Progenitor cell of endocrine pancreas (in vitro differentiated cells): ENCODE results near the gene LLGL2. TPM values are rescaled to one million over a fixed set of nuclear protein-coding genes. Genes with fewer than 3 reads are reported as not detected.

Experiments used
- DNase-seq: peaks from one replicate; pipeline ENCODE4 v3.0.0; 2021; ENCODE audit warnings: low spot score; ENCODE audit not compliant: unreplicated experiment
- H3K27ac Mint-ChIP-seq: 2 replicates; pipeline ENCODE4 v1.8.0; 2021; ENCODE audit warnings: mild to moderate bottlenecking, moderate library complexity, mixed read lengths
- H3K27me3 Mint-ChIP-seq: 2 replicates; pipeline ENCODE4 v1.8.0; 2021; ENCODE audit warnings: mixed read lengths
- H3K36me3 Mint-ChIP-seq: 2 replicates; pipeline ENCODE4 v1.8.0; 2022; ENCODE audit warnings: mixed read lengths; ENCODE audit not compliant: insufficient read depth
- H3K4me1 Mint-ChIP-seq: 2 replicates; pipeline ENCODE4 v1.8.0; 2021; ENCODE audit warnings: low read depth, mixed read lengths
- H3K4me3 Mint-ChIP-seq: 2 replicates; pipeline ENCODE4 v1.8.0; 2021; ENCODE audit warnings: low read depth, mild to moderate bottlenecking, moderate library complexity, mixed read lengths
- H3K9me3 Mint-ChIP-seq: 2 replicates; pipeline ENCODE4 v1.8.0; 2021; ENCODE audit warnings: low read depth, mixed read lengths
- CTCF ChIP-seq: fragments of 200-600 bp; sonication (generic); IDR thresholded peaks from one replicate; pipeline ENCODE4 v1.5.0; 2021; ENCODE audit warnings: antibody characterized with exemption, mild to moderate bottlenecking; ENCODE audit not compliant: unreplicated experiment
- total RNA-seq: library from RNA; stranded (reverse); gene quantifications from 2 replicates; pipeline ENCODE4 v1.2.1, GENCODE V29; 2021

The LLGL2 gene
- total RNA-seq, 1 donor from 2014 or later, result 235 TPM

- no peak overlapping the region for H3K27ac Mint-ChIP-seq
- no peaks in the 10 kb centered on the region for H3K27me3 Mint-ChIP-seq
- no peaks in the 10 kb centered on the region for H3K4me1 Mint-ChIP-seq
- TF ChIP-seq CTCF, result no peak
- no peak for DNase-seq
- peaks cover 6% of the 10 kb centered on the region for H3K36me3 Mint-ChIP-seq
- no peaks in the 10 kb centered on the region for H3K9me3 Mint-ChIP-seq
- H3K4me3 Mint-ChIP-seq, result no peak overlapping the region
Observed at GRCh38 chr17:75486151-75486550, 39.3 kb upstream of the LLGL2 start.

- H3K4me1 Mint-ChIP-seq, result no peaks in the 10 kb centered on the region
- no peaks in the 10 kb centered on the region for H3K27me3 Mint-ChIP-seq
- H3K9me3 Mint-ChIP-seq, result no peaks in the 10 kb centered on the region
- peak overlapping the region; percentile 85 for H3K27ac Mint-ChIP-seq
- TF ChIP-seq CTCF, result no peak
- H3K4me3 Mint-ChIP-seq, result no peak overlapping the region
- peaks cover 6% of the 10 kb centered on the region for H3K36me3 Mint-ChIP-seq
- no peak for DNase-seq
Observed at GRCh38 chr17:75486951-75487350, 38.5 kb upstream of the LLGL2 start.

GRCh38 chr17:75487351-75488070 lies 38.0 kb upstream of the LLGL2 start:
- no peak for DNase-seq
- Mint-ChIP-seq H3K36me3 (peaks cover 6% of the 10 kb centered on the region), H3K4me3 (no peak overlapping the region), H3K27ac (peak overlapping the region; percentile 85), H3K9me3 (no peaks in the 10 kb centered on the region), H3K27me3 (no peaks in the 10 kb centered on the region), H3K4me1 (no peaks in the 10 kb centered on the region)
- no peak for TF ChIP-seq CTCF

GRCh38 chr17:75488693-75489510 lies 36.6 kb upstream of the LLGL2 start:
- Mint-ChIP-seq H3K36me3 (peaks cover 1% of the 10 kb centered on the region), H3K27ac (no peak overlapping the region), H3K4me1 (no peaks in the 10 kb centered on the region), H3K4me3 (no peak overlapping the region), H3K9me3 (no peaks in the 10 kb centered on the region), H3K27me3 (no peaks in the 10 kb centered on the region)
- DNase-seq, result no peak
- TF ChIP-seq CTCF, result no peak

GRCh38 chr17:75489511-75489955 lies 36.0 kb upstream of the LLGL2 start:
- H3K4me3 Mint-ChIP-seq, result no peak overlapping the region

More at GRCh38 chr17:75489511-75489955, 36.0 kb upstream of the LLGL2 start:
- Mint-ChIP-seq H3K27ac (no peak overlapping the region), H3K36me3 (peaks cover 1% of the 10 kb centered on the region), H3K9me3 (no peaks in the 10 kb centered on the region), H3K4me1 (no peaks in the 10 kb centered on the region), H3K27me3 (no peaks in the 10 kb centered on the region)
- TF ChIP-seq CTCF, result no peak
- no peak for DNase-seq
